Body of pancreas (tissue), 4 donors: ENCODE measurements around the gene PRR16. TPM values are rescaled to one million over a fixed set of nuclear protein-coding genes. Genes with fewer than 3 reads are reported as not detected.
"Not testable (repeated sequence)": the region's sequence is repeated elsewhere in the genome, so short reads cannot be mapped to it uniquely, and the experiment has no call there.

Experiments used
- ATAC-seq: fragments of 150-250 bp; one replicate; pipeline ENCODE4 v1.9.1; 2016
- DNase-seq, 4 donors: peaks; one replicate each; pipeline ENCODE4 v3.0.0-alpha.2; 2019
- H3K27ac ChIP-seq, 4 donors: fragments of 200-600 bp; sonication (generic); 1 replicate in 3 of 4; 2 replicates in 1 of 4; pipeline versions ENCODE4 v1.5.1 to v1.6.1; 2016 to 2019; ENCODE audit warnings: mild to moderate bottlenecking in 1 of 4, mixed read lengths in 1 of 4, moderate library complexity in 1 of 4
- H3K27me3 ChIP-seq, 2 donors: fragments of 200-600 bp; sonication (generic); one replicate each; pipeline ENCODE4 v1.6.0; 2016; ENCODE audit warnings: mild to moderate bottlenecking in 1 of 2
- H3K36me3 ChIP-seq, 2 donors: fragments of 200-600 bp; sonication (generic); replicated peaks in 1 of 2; 2 replicates each; pipeline ENCODE4 v1.5.1; 2016; ENCODE audit warnings: low read depth in 2 of 2; ENCODE audit not compliant: insufficient read depth in 1 of 2
- H3K4me1 ChIP-seq: fragments of 200-600 bp; sonication (generic); one replicate; pipeline ENCODE4 v1.6.0; 2016
- H3K4me3 ChIP-seq, 2 donors: fragments of 200-600 bp; sonication (generic); 1 replicate in 1 of 2; 2 replicates in 1 of 2; pipeline ENCODE4 v1.5.1; 2016 to 2019
- H3K9me3 ChIP-seq, 3 donors: fragments of 200-600 bp; sonication (generic); 1 replicate in 2 of 3; 2 replicates in 1 of 3; pipeline ENCODE4 v1.5.1; 2016
- POLR2A ChIP-seq, 3 donors: fragments of 450-650 bp; IDR thresholded peaks; one replicate each; pipeline ENCODE4 v1.6.1; 2016; ENCODE audit warnings: antibody characterized with exemption in 3 of 3, mild to moderate bottlenecking in 2 of 3
- WGBS, 2 donors: methylation state at CpG; one replicate each; pipeline ENCODE4 v1.1.5; 2017; 5-methylcytosine and 5-hydroxymethylcytosine counted together
- intact Hi-C: fragments of 100-400 bp; cut with DNase I; formaldehyde crosslinking; loops from one replicate; pipeline ENCODE4 v1.15.1; 2023
- total RNA-seq, 2 donors: library from RNA; depleted of rRNA; stranded (reverse); fragments of >200 nt; gene quantifications; one replicate each; pipeline ENCODE4 v1.1.0, GENCODE V29; 2016
- TF ChIP-seq, protein P1 (sequence below), 7 experiments: fragments of 450-650 bp in 4 of 7; fragments of 200-600 bp in 3 of 7; sonication (generic) in 3 of 7; IDR thresholded peaks; one replicate each; pipeline ENCODE4 v1.5.1; 2016 to 2019; ENCODE audit warnings: antibody characterized with exemption in 7 of 7

The PRR16 gene
- total RNA-seq, 2 donors from 2014 or later: 0.78 to 0.99 TPM

DNA sequence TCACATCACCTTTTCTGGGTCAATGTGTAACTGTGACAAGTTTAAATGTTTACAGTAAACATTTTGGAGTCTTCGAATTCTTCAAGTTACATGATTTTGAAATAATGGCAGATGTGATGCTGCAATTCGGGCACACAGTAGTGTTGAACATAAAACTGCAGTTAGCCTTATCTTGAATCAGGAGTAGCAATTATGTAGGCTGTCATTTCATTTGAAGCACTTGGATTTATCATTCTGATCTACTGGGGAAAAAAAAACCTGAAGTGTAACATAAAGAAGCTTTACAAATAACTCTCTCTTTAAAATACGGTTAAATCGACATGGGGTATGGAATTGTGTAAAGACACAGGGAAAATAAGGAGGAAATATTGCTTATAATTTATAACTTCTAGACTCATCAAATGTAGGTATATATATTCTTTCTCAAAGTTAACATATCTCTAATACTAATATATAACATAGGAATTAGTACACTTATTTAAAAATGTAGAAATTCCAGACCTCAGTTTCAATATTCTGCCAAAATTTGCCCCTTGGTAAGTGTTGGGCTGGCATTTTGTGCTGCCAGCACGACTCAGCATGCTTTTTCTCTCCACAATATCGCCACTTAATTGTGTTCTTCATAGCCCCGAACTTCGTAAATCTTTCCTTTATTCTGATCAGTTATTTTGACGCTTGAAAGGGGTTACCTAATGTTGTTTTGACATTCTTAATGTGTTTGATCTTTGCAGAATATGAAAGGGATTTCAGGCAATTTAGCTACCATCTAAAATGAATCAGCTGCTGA is 226.7 kb downstream of the PRR16 start:
- intact Hi-C loops: no loop called here

DNA sequence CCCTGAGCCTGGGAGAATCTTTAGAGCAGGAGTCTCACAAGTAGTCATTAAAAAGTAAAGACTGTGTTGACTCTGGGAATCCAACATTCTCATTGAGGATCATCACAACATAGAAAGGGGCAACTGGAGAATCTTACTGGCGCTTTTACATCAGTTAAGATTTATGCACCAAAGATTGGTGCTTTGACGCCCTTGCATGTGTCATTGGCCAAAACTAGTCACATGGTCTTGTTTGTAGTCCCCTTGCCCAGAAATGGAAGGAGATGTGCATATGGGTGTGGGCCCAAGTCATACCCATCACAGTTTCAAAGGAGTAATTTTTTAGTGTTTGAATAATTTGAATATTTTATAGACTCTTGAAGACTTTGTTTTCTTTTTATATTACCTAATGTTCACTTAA is 228.2 kb downstream of the PRR16 start:
- intact Hi-C loops: no loop called here
- TF ChIP-seq, protein P1, sequence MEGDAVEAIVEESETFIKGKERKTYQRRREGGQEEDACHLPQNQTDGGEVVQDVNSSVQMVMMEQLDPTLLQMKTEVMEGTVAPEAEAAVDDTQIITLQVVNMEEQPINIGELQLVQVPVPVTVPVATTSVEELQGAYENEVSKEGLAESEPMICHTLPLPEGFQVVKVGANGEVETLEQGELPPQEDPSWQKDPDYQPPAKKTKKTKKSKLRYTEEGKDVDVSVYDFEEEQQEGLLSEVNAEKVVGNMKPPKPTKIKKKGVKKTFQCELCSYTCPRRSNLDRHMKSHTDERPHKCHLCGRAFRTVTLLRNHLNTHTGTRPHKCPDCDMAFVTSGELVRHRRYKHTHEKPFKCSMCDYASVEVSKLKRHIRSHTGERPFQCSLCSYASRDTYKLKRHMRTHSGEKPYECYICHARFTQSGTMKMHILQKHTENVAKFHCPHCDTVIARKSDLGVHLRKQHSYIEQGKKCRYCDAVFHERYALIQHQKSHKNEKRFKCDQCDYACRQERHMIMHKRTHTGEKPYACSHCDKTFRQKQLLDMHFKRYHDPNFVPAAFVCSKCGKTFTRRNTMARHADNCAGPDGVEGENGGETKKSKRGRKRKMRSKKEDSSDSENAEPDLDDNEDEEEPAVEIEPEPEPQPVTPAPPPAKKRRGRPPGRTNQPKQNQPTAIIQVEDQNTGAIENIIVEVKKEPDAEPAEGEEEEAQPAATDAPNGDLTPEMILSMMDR (IDR thresholded peaks at IDR 0.05): no peak
- no peak for TF ChIP-seq POLR2A (IDR thresholded peaks at IDR 0.05)

More for the DNA sequence above, 226.7 kb downstream of the PRR16 start:
- Histone ChIP-seq H3K4me1 (no peaks in the 10 kb centered on the region), H3K9me3 (no peaks in the 10 kb centered on the region), H3K27ac (no peak overlapping the region), H3K36me3 (no peaks in the 10 kb centered on the region), H3K4me3 (no peak overlapping the region), H3K27me3 (no peaks in the 10 kb centered on the region)
- WGBS, 2 donors: 60% methylated on average over 9 of the region's 9 CpGs
- DNase-seq: no peak
- no peak for TF ChIP-seq POLR2A (IDR thresholded peaks at IDR 0.05)
- TF ChIP-seq, protein P1 (IDR thresholded peaks at IDR 0.05): no peak
- no peak for ATAC-seq

DNA sequence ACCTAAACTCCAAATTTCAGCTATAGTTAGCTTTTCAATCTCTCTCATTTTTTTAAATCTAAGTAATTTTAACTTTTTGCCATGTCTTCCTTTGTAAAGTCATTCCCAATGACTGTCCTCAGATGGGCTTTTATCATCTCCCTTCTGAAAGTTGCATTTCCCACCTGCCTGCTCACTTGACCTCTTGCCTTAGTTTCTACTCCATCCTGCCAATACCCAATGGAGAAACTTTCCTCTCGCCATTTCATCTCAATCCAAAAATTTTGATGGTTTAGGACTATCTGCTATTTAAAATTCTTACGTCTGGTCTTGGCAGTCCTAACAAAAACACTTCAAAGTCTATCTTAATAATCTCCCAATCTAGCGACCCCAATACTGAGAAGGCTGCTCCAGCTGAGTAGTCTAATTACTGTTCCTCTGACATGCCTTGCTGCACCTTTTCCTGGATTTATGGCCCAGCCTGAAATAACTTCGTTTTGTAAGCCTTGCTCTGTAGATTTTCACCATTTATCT is 231.3 kb downstream of the PRR16 start:
- Histone ChIP-seq H3K4me1 (no peaks in the 10 kb centered on the region), H3K27ac (no peak overlapping the region), H3K36me3 (no peaks in the 10 kb centered on the region), H3K4me3 (no peak overlapping the region), H3K9me3 (no peaks in the 10 kb centered on the region), H3K27me3 (no peaks in the 10 kb centered on the region)
- no peak for ATAC-seq
- intact Hi-C loops: no loop called here
- no peak for TF ChIP-seq POLR2A (IDR thresholded peaks at IDR 0.05)
- TF ChIP-seq, protein P1 (IDR thresholded peaks at IDR 0.05): no peak
- WGBS, 2 donors: 55 to 61% methylated on average over 4 of the region's 4 CpGs
- DNase-seq: no peak

More for the DNA sequence above, 228.2 kb downstream of the PRR16 start:
- no peak overlapping the region for H3K4me3 ChIP-seq
- no peak overlapping the region for H3K27ac ChIP-seq
- DNase-seq (no peak), ATAC-seq (no peak)
- 61 to 72% methylated on average over 2 of the region's 2 CpGs for WGBS, 2 donors
- H3K36me3 ChIP-seq: no peaks in the 10 kb centered on the region
- H3K4me1 ChIP-seq: no peaks in the 10 kb centered on the region
- H3K9me3 ChIP-seq: no peaks in the 10 kb centered on the region
- H3K27me3 ChIP-seq: no peaks in the 10 kb centered on the region

DNA sequence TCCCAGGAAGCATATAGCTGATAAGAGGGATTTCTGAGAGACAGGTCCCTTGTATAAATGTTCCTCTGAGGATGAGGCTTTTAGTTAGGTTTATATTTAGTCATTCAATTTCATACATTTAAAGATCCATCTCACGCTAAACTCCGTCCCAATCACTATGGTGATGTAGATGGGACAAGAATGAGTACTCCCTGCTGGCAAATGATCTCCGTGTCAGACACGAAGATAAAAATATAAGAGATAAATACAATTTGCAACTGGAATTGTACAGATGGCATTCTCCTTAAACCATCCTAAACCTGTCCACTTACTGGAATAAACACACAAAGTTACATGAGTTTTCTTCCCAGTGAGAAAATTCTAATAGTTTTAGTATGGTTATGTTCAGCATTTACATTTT is 233.0 kb downstream of the PRR16 start:
- TF ChIP-seq, protein P1 (IDR thresholded peaks at IDR 0.05): no peak
- TF ChIP-seq POLR2A (IDR thresholded peaks at IDR 0.05): no peak
- 41 to 52% methylated on average over 4 of the region's 4 CpGs for WGBS, 2 donors
- no peak for DNase-seq
- intact Hi-C loops: no loop called here
- H3K9me3 ChIP-seq: no peaks in the 10 kb centered on the region
- no peaks in the 10 kb centered on the region for H3K36me3 ChIP-seq
- no peak overlapping the region for H3K4me3 ChIP-seq
- no peaks in the 10 kb centered on the region for H3K4me1 ChIP-seq
- H3K27ac ChIP-seq: no peak overlapping the region
- no peaks in the 10 kb centered on the region for H3K27me3 ChIP-seq
- ATAC-seq: no peak

DNA sequence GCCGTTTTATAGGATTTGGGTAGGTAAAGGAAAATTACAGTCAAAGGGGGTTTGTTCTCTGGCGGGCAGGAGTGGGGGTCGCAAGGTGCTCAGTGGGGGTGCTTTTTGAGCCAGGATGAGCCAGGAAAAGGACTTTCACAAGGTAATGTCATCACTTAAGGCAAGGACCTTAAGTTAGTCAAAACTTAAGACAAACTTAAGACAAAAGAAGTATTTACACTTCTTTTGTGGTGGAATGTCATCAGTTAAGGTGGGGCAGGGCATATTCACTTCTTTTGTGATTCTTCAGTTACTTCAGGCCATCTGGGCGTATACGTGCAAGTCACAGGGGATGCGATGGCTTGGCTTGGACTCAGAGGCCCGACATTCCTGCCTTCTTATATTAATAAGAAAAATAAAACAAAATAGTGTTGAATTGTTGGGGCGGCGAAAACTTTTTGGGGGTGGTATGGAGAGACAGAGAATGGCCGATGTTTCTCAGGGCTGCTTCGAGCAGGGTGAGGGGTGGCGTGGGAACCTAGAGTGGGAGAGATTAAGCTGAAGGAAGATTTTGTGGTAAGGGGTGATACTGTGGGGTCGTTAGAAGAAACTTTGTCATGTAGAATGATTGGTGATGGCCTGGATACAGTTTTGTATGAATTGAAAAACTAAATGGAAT is 233.7 kb downstream of the PRR16 start:
- H3K9me3 ChIP-seq, H3K27ac ChIP-seq, DNase-seq, H3K27me3 ChIP-seq, H3K4me1 ChIP-seq, H3K36me3 ChIP-seq, ATAC-seq, intact Hi-C loops, H3K4me3 ChIP-seq: not testable (repeated sequence)
- WGBS, 2 donors: 68 to 69% methylated on average over 13 of the region's 13 CpGs

DNA sequence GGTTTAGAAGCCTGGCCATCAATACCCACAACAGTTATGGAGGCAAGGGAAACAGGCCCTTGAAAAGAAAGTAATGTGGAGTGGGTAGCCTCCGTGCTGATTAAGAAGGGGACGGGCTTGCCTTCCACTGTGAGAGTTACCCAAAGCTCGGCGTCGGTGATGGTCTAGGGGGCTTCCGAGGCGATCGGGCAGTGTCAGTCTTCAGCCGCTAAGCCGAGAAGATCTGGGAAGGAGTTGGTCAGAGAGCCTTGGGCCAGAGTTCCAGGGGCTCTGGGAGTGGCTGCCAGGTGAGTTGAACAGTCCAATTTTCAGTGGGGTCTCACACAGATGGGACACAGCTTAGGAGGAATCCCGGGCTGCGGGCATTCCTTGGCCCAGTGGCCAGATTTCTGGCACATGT is 236.6 kb downstream of the PRR16 start:
- H3K4me3 ChIP-seq, H3K36me3 ChIP-seq, H3K4me1 ChIP-seq, H3K27ac ChIP-seq, ATAC-seq, H3K9me3 ChIP-seq, DNase-seq, H3K27me3 ChIP-seq, intact Hi-C loops: not testable (repeated sequence)
- 81 to 88% methylated on average over 12 of the region's 12 CpGs for WGBS, 2 donors

DNA sequence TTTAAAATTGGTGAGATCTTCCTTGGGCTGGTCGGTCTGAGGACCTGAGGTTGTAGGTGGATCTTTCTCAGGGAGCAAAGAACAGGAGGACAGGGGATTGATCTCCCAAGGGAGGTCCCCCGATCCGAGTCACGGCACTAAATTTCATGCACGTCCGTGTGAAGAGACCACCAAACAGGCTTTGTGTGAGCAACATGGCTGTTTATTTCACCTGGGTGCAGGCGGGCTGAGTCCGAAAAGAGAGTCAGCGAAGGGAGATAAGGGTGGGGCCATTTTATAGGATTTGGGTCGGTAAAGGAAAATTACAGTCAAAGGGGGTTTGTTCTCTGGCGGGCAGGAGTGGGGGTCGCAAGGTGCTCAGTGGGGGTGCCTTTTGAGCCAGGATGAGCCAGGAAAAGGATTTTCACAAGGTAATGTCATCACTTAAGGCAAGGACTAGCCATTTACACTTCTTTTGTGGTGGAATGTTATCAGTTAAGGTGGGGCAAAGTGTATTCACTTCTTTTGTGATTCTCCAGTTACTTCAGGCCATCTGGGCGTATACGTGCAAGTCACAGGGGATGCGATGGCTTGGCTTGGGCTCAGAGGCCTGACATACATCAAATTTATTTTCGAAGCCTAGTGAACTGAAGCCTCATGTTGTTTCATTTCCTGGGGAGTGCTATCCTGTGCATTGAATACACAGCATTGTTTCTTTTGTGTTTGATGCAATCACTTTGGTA is 238.9 kb downstream of the PRR16 start:
- H3K4me1 ChIP-seq, H3K9me3 ChIP-seq, H3K27ac ChIP-seq, H3K4me3 ChIP-seq, DNase-seq, H3K27me3 ChIP-seq, intact Hi-C loops, H3K36me3 ChIP-seq, ATAC-seq: not testable (repeated sequence)
- 30 to 34% methylated on average over 16 of the region's 16 CpGs for WGBS, 2 donors
